ENCODE data around the gene UCP3.

Gene UCP3

GRCh38 chr11:73958521-73959141, 50.3 kb downstream of the UCP3 start:
- H3K27me3 ChIP-seq (ENCODE audit: control insufficient read depth, insufficient read depth, low read length), result no peaks in the 10 kb centered on the region
- no peaks in the 10 kb centered on the region for H3K36me3 ChIP-seq (ENCODE audit: control insufficient read depth, insufficient read depth, low read length)
- no peak overlapping the region for H2AFZ ChIP-seq
- no peak for TF ChIP-seq CTCF (IDR thresholded peaks at IDR 0.05)
- no peaks in the 10 kb centered on the region for H3K79me2 ChIP-seq
- no peak overlapping the region for H3K27ac ChIP-seq
- no peak overlapping the region for H3K4me3 ChIP-seq (ENCODE audit: low read depth, low read length)
- H3K9me3 ChIP-seq (ENCODE audit: control insufficient read depth, low read length), result no peaks in the 10 kb centered on the region
- no peak overlapping the region for H3K4me2 ChIP-seq (ENCODE audit: low read length)
- H3K4me1 ChIP-seq, result no peaks in the 10 kb centered on the region
- no peak overlapping the region for H3K9ac ChIP-seq

- no peaks in the 10 kb centered on the region for H3K79me2 ChIP-seq
- no peak overlapping the region for H3K4me2 ChIP-seq (ENCODE audit: low read length)
- H3K9me3 ChIP-seq (ENCODE audit: control insufficient read depth, low read length), result no peaks in the 10 kb centered on the region
- H2AFZ ChIP-seq, result no peak overlapping the region
- H3K4me3 ChIP-seq (ENCODE audit: low read depth, low read length), result no peak overlapping the region
- no peaks in the 10 kb centered on the region for H3K36me3 ChIP-seq (ENCODE audit: control insufficient read depth, insufficient read depth, low read length)
- H3K9ac ChIP-seq, result no peak overlapping the region
- no peaks in the 10 kb centered on the region for H3K4me1 ChIP-seq
- H3K27me3 ChIP-seq (ENCODE audit: control insufficient read depth, insufficient read depth, low read length), result no peaks in the 10 kb centered on the region
- H3K27ac ChIP-seq, result no peak overlapping the region
- no peak for TF ChIP-seq CTCF (IDR thresholded peaks at IDR 0.05)
Observed at GRCh38 chr11:73957654-73958361, 51.1 kb downstream of the UCP3 start.

- Histone ChIP-seq H3K9ac (no peak overlapping the region), H3K27ac (no peak overlapping the region), H3K36me3 (ENCODE audit: control insufficient read depth, insufficient read depth, low read length) (no peaks in the 10 kb centered on the region), H3K79me2 (no peaks in the 10 kb centered on the region), H3K4me1 (no peaks in the 10 kb centered on the region), H3K9me3 (ENCODE audit: control insufficient read depth, low read length) (no peaks in the 10 kb centered on the region), H3K27me3 (ENCODE audit: control insufficient read depth, insufficient read depth, low read length) (no peaks in the 10 kb centered on the region), H3K4me3 (ENCODE audit: low read depth, low read length) (no peak overlapping the region), H2AFZ (no peak overlapping the region), H3K4me2 (ENCODE audit: low read length) (no peak overlapping the region)
- TF ChIP-seq CTCF (IDR thresholded peaks at IDR 0.05), result no peak
Observed at GRCh38 chr11:73956876-73957653, 51.8 kb downstream of the UCP3 start.

- Histone ChIP-seq H3K79me2 (no peaks in the 10 kb centered on the region), H3K9me3 (ENCODE audit: control insufficient read depth, low read length) (no peaks in the 10 kb centered on the region), H3K4me2 (ENCODE audit: low read length) (no peak overlapping the region), H3K27me3 (ENCODE audit: control insufficient read depth, insufficient read depth, low read length) (no peaks in the 10 kb centered on the region), H2AFZ (no peak overlapping the region), H3K4me1 (no peaks in the 10 kb centered on the region), H3K27ac (no peak overlapping the region), H3K36me3 (ENCODE audit: control insufficient read depth, insufficient read depth, low read length) (no peaks in the 10 kb centered on the region), H3K9ac (no peak overlapping the region), H3K4me3 (ENCODE audit: low read depth, low read length) (no peak overlapping the region)
- no peak for TF ChIP-seq CTCF (IDR thresholded peaks at IDR 0.05)
Observed at GRCh38 chr11:73951797-73952196, 57.1 kb downstream of the UCP3 start.

Data from parathyroid adenoma (tissue), 2 donors.